Testis (tissue), 3 donors: Measurements from ENCODE around the gene SUCLG2. TPM values are rescaled to one million over a fixed set of nuclear protein-coding genes. Genes with fewer than 3 reads are reported as not detected.

Experiments
- DNase-seq: peaks from one replicate; pipeline ENCODE4 v3.0.0-alpha.2; 2019
- H3K27ac ChIP-seq, 2 donors: fragments of 200-600 bp; sonication (generic); one replicate each; pipeline ENCODE4 v1.5.1; 2019
- H3K27me3 ChIP-seq: fragments of 200-600 bp; sonication (generic); one replicate; pipeline ENCODE4 v1.5.1; 2019
- H3K36me3 ChIP-seq: fragments of 200-600 bp; sonication (generic); one replicate; pipeline ENCODE4 v1.5.1; 2017; ENCODE audit warnings: low read depth; ENCODE audit errors: missing control alignments
- H3K4me1 ChIP-seq: fragments of 200-600 bp; sonication (generic); one replicate; pipeline ENCODE4 v1.5.1; 2019
- H3K4me3 ChIP-seq, 2 donors: fragments of 200-600 bp; sonication (generic); one replicate each; pipeline ENCODE4 v1.5.1; 2017 to 2019
- H3K9me3 ChIP-seq: fragments of 200-600 bp; sonication (generic); one replicate; pipeline ENCODE4 v1.5.1; 2017
- CTCF ChIP-seq, 3 experiments: fragments of 450-650 bp in 2 of 3; fragments of 200-600 bp in 1 of 3; sonication (generic) in 1 of 3; IDR thresholded peaks; one replicate each; pipeline ENCODE4 v1.5.1; 2016 to 2019; ENCODE audit warnings: antibody characterized with exemption in 3 of 3, mild to moderate bottlenecking in 2 of 3, moderate library complexity in 1 of 3
- POLR2A ChIP-seq: fragments of 450-650 bp; IDR thresholded peaks from one replicate; pipeline ENCODE4 v1.6.1; 2017; ENCODE audit warnings: antibody characterized with exemption, mild to moderate bottlenecking, moderate library complexity
- WGBS, 2 donors: methylation state at CpG; one replicate each; pipeline ENCODE4 v1.1.5; 2018; 5-methylcytosine and 5-hydroxymethylcytosine counted together
- intact Hi-C: fragments of 100-400 bp; cut with DNase I; formaldehyde crosslinking; loops from one replicate; pipeline ENCODE4 v1.15.1; 2023; ENCODE audit warnings: low total_unique reads
- polyA plus RNA-seq: library from polyadenylated mRNA; stranded (reverse); fragments of 350-450 nt; fragmentation: Illumina TruSeq; extraction: RNeasy Lipid Tissue Mini Kit (QIAGEN cat#74804); gene quantifications from one replicate; pipeline ENCODE4 v1.2.3, GENCODE V29; 2014; ENCODE audit warnings: low read depth, low replicate concordance; ENCODE audit not compliant: insufficient read depth
- total RNA-seq, 2 donors: library from RNA; depleted of rRNA; stranded (reverse); fragments of >200 nt; gene quantifications; one replicate each; pipeline ENCODE4 v1.2.3, GENCODE V29; 2016

The SUCLG2 gene
- total and polyA plus RNA-seq, 3 donors from 2014 or later, result 18.0 to 28.7 (median 23.8) TPM

- peaks cover 5% of the 10 kb centered on the region for H3K4me1 ChIP-seq
- H3K36me3 ChIP-seq, result no peaks in the 10 kb centered on the region
- no peaks in the 10 kb centered on the region for H3K27me3 ChIP-seq
- intact Hi-C loops, result no loop called here
- H3K4me3 ChIP-seq, result no peak overlapping the region
- 77 to 94% methylated on average over 4 of the region's 4 CpGs for whole genome bisulfite sequencing, 2 donors
- no peak for TF ChIP-seq CTCF (IDR thresholded peaks at IDR 0.05)
- no peak for TF ChIP-seq POLR2A
- H3K9me3 ChIP-seq, result no peaks in the 10 kb centered on the region
- H3K27ac ChIP-seq, result no peak overlapping the region
- no peak for DNase-seq
Measured at GRCh38 chr3:67648229-67648628, 6.2 kb downstream of the SUCLG2 start.

- intact Hi-C loops, result no loop called here
- H3K27ac ChIP-seq, result no peak overlapping the region
- H3K9me3 ChIP-seq, result no peaks in the 10 kb centered on the region
- H3K36me3 ChIP-seq, result no peaks in the 10 kb centered on the region
- no peaks in the 10 kb centered on the region for H3K4me1 ChIP-seq
- H3K4me3 ChIP-seq, result no peak overlapping the region
- H3K27me3 ChIP-seq, result no peaks in the 10 kb centered on the region
- 88 to 89% methylated on average over 5 of the region's 5 CpGs for WGBS, 2 donors
- TF ChIP-seq POLR2A (no peak), CTCF (IDR thresholded peaks at IDR 0.05) (no peak)
- DNase-seq, result no peak
Measured at GRCh38 chr3:67647390-67647878, 7.0 kb downstream of the SUCLG2 start.

- DNase-seq, result no peak
- Histone ChIP-seq H3K27me3 (no peaks in the 10 kb centered on the region), H3K4me3 (no peak overlapping the region), H3K4me1 (no peaks in the 10 kb centered on the region), H3K27ac (no peak overlapping the region), H3K9me3 (no peaks in the 10 kb centered on the region), H3K36me3 (no peaks in the 10 kb centered on the region)
- TF ChIP-seq POLR2A (no peak), CTCF (IDR thresholded peaks at IDR 0.05) (no peak)
- 84 to 91% methylated on average over 8 of the region's 8 CpGs for WGBS, 2 donors
- intact Hi-C loops, result no loop called here
Measured at GRCh38 chr3:67646586-67647234, 7.7 kb downstream of the SUCLG2 start.

GRCh38 chr3:67644827-67645226, 9.6 kb downstream of the SUCLG2 start:
- 87 to 89% methylated on average over 1 of the region's 1 CpG for WGBS, 2 donors
- H3K4me1 ChIP-seq, result no peaks in the 10 kb centered on the region
- no peaks in the 10 kb centered on the region for H3K9me3 ChIP-seq
- H3K27ac ChIP-seq, result no peak overlapping the region
- no peak overlapping the region for H3K4me3 ChIP-seq
- intact Hi-C loops, result no loop called here
- no peak for DNase-seq
- no peaks in the 10 kb centered on the region for H3K27me3 ChIP-seq
- no peaks in the 10 kb centered on the region for H3K36me3 ChIP-seq
- TF ChIP-seq POLR2A (no peak), CTCF (IDR thresholded peaks at IDR 0.05) (no peak)

GRCh38 chr3:67642734-67643133, 11.7 kb downstream of the SUCLG2 start:
- 52 to 100% methylated on average over 1 of the region's 1 CpG for WGBS, 2 donors
- intact Hi-C loops, result no loop called here
- H3K27ac ChIP-seq, result no peak overlapping the region
- H3K9me3 ChIP-seq, result no peaks in the 10 kb centered on the region
- no peak overlapping the region for H3K4me3 ChIP-seq
- no peaks in the 10 kb centered on the region for H3K4me1 ChIP-seq
- H3K27me3 ChIP-seq, result no peaks in the 10 kb centered on the region
- no peaks in the 10 kb centered on the region for H3K36me3 ChIP-seq
- no peak for DNase-seq
- TF ChIP-seq POLR2A (no peak), CTCF (IDR thresholded peaks at IDR 0.05) (no peak)
